Activated naive CD8-positive, alpha-beta T cell treated with anti-CD3 and anti-CD28 coated beads, Interleukin-2, amount 50 U/mL, for 16 hours (primary cell): ENCODE results near the gene ARHGAP15.

Experiments used
- DNase-seq: peaks from one replicate; pipeline ENCODE4 v3.0.0-alpha.2; 2020; ENCODE audit warnings: low read depth, low spot score

ARHGAP15 gene

DNA sequence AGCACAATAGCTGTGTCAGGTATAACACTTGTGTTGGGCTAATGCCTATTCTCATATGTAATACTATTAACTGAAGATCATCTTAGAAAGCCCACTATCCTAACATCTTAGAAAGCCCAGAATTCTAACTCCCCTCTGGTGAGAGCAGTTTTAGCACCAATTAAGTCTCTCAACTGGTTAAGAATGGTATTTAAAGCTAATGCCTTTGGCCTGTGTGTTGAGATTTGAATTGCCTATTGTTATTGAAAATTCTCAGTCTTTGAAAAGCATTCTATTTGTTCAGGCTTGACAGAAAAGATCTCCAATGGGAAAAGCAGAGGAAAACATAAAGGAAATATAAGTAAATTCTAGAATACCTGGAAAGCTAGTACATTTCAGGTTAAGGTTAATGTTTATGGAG is 352.5 kb downstream of the ARHGAP15 start:
- no peak for DNase-seq

GRCh38 chr2:143482316-143482715 is 353.1 kb downstream of the ARHGAP15 start:
- DNase-seq, result no peak

GRCh38 chr2:143482771-143483170 is 353.6 kb downstream of the ARHGAP15 start:
- no peak for DNase-seq

GRCh38 chr2:143486976-143487375 is 357.8 kb downstream of the ARHGAP15 start:
- DNase-seq, result no peak

- no peak for DNase-seq
These were observed 359.9 kb downstream of the ARHGAP15 start for GRCh38 chr2:143489145-143489544.

- DNase-seq, result no peak
These were observed 361.9 kb downstream of the ARHGAP15 start for GRCh38 chr2:143491131-143491530.

- no peak for DNase-seq
These were observed 364.1 kb downstream of the ARHGAP15 start for GRCh38 chr2:143493339-143493738.

DNA sequence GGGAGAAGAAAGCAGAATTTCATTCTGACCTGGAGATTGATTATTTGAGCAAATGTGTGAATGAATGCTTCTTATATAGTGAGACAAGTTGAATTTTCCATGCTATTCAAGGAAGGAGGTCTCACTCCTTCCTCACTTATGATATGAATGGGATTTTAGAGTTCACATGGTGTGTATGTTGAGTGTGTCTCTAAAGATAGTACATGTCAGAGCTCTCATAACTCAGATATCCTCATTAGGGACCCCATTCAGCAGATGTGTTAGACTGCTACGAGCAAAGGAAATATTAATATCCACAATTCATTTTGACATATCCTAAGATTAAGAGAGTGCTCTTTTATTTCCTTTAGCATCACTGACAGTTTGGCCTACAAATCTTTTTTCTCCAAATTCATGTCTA is 368.5 kb downstream of the ARHGAP15 start:
- no peak for DNase-seq

- DNase-seq, result no peak
These were observed 369.3 kb downstream of the ARHGAP15 start for GRCh38 chr2:143498496-143498895.

DNA sequence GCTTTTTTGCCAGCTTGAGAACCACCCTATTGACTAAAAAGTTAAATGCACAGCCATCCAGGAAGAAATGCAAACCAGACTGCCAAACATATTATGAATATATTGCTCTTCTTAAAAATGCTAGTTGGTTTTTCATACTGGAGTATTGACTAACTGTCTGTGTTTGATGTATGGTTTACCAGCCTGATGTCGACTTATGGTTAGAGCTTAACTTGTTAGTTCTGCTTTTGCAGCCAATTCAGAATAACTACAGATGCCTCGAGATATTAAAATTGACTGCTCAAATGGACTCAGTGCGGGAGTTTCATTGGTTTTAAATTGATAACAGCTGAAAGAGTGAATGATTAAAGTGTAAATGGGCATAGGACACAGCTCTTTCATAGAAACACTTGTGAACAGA is 369.8 kb downstream of the ARHGAP15 start:
- DNase-seq, result no peak

DNA sequence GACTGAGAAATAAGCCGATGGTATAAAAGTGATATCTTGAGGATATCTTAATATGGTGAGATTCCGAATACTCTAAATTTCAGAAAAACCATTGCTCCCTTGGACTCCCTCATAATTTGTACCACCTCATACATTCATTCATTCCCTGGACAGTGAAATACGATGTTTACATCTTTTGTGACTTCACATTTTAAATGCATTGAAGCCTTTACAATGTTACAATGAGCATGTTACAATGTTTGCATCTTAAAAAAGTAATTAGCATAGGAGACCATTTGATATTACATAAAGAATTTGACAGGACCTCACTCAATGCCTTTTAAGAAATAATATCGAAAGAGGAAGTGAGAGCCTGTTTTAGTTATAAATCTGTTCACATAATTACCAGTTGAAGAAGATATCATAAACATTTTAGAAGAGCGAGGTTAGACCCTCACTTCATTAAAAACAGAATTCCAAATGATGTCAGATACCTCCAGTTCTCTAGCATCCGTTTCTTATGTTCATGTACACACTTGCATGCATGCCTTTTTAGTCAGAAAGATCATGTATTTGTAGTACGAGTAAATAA is 372.0 kb downstream of the ARHGAP15 start:
- DNase-seq, result no peak

GRCh38 chr2:143503280-143503679 is 374.1 kb downstream of the ARHGAP15 start:
- no peak for DNase-seq

DNA sequence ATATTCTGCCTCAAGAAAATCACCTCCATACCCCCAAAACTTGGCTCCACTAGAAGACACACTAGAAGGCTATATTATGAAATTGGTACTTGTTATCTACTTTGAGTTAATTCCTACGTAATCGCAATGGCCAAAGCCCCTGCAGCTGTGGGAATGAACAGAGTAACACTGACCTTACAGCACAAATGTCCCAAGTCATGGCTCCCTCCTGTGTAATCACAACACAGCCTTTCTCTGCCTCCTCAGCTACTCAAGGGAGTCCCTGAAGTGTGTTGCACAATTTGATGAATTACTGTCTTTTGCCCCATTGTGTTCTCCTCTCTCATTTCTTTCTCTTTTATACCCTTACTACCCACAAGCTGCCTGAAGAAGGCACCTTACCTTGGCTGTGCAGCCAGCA is 375.2 kb downstream of the ARHGAP15 start:
- no peak for DNase-seq

GRCh38 chr2:143505542-143505941 is 376.3 kb downstream of the ARHGAP15 start:
- no peak for DNase-seq

DNA sequence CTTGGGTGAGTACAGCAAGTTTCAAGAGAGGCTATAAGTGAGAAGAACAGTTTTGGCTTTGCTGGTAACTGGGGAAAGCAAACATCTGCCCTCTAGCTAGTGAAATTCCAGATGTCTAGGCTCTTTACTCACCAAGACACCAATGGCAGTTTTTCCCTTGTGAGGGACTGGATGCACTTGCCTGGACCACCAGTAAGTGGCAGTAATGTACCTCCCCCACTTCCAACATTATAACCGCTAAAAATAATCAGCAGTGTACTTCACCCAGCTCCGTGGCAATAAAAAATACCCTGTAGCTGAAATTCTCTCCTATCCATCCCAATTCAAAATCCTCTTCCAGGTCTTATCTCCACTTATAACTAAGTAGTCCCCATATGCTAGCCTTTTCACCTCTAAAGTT is 383.9 kb downstream of the ARHGAP15 start:
- no peak for DNase-seq

DNA sequence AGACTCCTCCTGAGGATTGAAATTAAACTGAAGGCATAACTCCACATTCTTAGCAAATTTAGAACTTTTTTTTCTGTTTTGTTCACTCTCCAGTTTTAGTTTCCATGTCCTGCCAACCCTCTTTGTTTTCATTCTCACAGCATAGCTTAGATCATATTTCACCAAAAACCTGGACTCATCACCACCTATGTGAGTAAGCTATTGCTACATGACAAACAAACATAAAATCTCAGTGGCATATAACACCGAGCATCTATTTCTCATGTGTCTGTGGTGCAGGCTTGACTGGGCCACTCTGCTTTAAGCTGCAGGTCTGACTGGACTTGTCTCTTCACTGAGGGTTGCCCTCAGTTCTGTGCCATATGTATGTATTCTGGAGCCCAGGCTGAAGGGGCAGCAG is 385.2 kb downstream of the ARHGAP15 start:
- no peak for DNase-seq

- DNase-seq, result no peak
These were observed 386.1 kb downstream of the ARHGAP15 start for GRCh38 chr2:143515318-143515717.

DNA sequence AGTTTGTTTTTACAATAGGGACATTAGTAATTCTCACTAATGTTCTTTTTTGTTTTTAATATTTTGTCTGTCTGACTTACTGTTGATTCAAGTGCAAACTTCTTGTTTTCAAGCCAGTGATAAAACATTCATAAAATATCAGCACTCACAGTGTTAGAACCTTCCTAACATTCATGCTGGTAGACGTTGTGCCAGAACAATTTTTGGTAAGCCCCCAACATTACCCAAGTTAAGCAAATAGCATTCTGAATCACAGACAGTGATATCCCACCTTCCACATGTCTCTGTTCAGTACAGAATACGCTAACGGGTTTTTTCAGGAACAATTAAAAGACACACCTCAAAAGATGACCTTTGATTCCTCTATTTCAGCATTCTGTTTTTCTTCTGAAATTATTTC is 390.3 kb downstream of the ARHGAP15 start:
- DNase-seq, result no peak

DNA sequence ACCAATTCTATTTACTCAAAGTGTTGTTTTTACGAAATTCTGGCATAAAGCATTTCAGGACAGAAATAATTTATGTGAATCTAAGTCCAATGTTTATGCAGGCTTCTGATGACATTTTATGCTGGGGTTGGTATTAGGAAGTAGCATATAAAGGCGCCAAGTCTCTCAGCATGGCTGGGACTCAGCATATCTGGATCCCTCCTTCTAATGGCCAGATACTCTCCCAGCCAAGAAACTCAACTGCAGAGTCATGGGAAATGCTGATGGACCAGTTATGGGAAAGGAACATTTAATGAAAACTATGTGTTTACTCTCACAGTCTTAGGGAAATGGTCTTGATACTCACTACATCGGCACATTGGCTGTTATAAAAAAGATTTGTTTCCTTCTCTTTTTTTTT is 392.2 kb downstream of the ARHGAP15 start:
- no peak for DNase-seq

DNA sequence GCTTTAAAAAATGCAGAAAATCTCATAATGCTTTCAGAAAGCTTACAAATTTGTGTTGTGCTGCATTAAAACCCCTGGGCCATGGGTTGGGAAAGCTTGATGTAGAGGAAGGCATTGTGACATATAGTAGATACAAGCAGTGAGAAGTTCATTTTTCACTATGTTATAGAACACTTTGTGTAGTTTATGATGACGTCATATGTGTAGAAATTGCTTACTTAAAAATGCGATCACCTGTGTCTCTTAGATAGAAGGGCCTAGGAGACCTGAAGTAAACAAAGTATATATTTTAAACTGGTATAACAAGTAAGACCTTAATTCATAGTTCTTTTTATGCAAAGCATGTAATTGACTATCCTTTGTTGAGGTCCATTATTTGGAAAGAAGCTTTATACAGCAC is 393.5 kb downstream of the ARHGAP15 start:
- DNase-seq, result no peak

DNA sequence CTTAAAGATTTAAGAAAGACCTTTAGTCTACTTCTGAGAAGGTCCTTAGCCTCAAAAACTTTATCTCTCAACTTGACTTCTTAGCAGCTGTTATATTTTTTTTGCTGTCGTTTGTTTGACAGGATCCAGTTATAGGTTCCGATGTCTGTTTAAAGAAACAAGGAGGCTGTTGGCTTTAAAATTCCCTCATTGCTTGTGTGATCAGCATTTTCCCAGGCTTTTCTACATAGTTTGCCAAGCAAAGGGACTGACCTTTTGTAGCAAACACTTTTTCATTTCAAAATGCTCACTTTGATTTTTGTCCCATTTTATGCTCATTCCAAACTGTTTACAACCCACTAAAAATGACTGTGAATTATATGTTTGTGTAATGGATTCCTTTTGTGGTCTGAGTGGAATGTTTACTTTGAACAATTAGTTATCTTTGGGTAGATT is 394.9 kb downstream of the ARHGAP15 start:
- no peak for DNase-seq

- DNase-seq, result no peak
These were observed 395.6 kb downstream of the ARHGAP15 start for GRCh38 chr2:143524559-143525401.

- DNase-seq, result no peak
These were observed 396.2 kb downstream of the ARHGAP15 start for GRCh38 chr2:143525402-143525860.
